MCF 10A (cell line): ENCODE results near the gene NUAK2. TPM values are rescaled to one million over a fixed set of nuclear protein-coding genes. Genes with fewer than 3 reads are reported as not detected.
"Not testable (repeated sequence)": the region's sequence is repeated elsewhere in the genome, so short reads cannot be mapped to it uniquely, and the experiment has no call there.

Experiments
- BruUV-seq: library from RNA; stranded (reverse); fragments of 400-500 nt; replicated peaks from 2 replicates; lab custom pipeline; 2021; lab: Mats Ljungman, UMichigan
- CTCF ChIA-PET: fragments of 300-600 bp; sonication (Branson Sonifier 250); formaldehyde crosslinking; extraction: SDS; loops from one replicate; lab custom pipeline; 2021; ENCODE audit warnings: antibody characterized with exemption, inconsistent platforms; lab: Yijun Ruan, JAX
- POLR2A ChIA-PET: fragments of 300-600, 350-650 bp; sonication (Branson Sonifier 250); formaldehyde crosslinking; extraction: SDS; loops from one replicate; lab custom pipeline; 2020; ENCODE audit warnings: antibody characterized with exemption, inconsistent platforms; lab: Yijun Ruan, JAX
- DNase-seq: peaks from one replicate; pipeline ENCODE4 v3.0.0-alpha.2; 2018; ENCODE audit not compliant: unreplicated experiment
- H3K27ac Mint-ChIP-seq: one replicate; pipeline ENCODE4 v1.8.0; 2022; ENCODE audit warnings: mild to moderate bottlenecking, low read depth, mixed read lengths; ENCODE audit not compliant: unreplicated experiment
- H3K27me3 Mint-ChIP-seq: one replicate; pipeline ENCODE4 v1.8.0; 2022; ENCODE audit warnings: mixed read lengths; ENCODE audit not compliant: insufficient read depth, unreplicated experiment
- H3K36me3 Mint-ChIP-seq: one replicate; pipeline ENCODE4 v1.8.0; 2022; ENCODE audit warnings: mild to moderate bottlenecking, moderate library complexity, mixed read lengths; ENCODE audit not compliant: insufficient read depth, unreplicated experiment
- H3K4me1 Mint-ChIP-seq: one replicate; pipeline ENCODE4 v1.8.0; 2022; ENCODE audit warnings: mixed read lengths; ENCODE audit not compliant: insufficient read depth, unreplicated experiment
- H3K4me3 Mint-ChIP-seq: one replicate; pipeline ENCODE4 v1.8.0; 2022; ENCODE audit warnings: mild to moderate bottlenecking, moderate library complexity, mixed read lengths; ENCODE audit not compliant: unreplicated experiment
- H3K9me3 Mint-ChIP-seq: one replicate; pipeline ENCODE4 v1.8.0; 2022; ENCODE audit warnings: mixed read lengths; ENCODE audit not compliant: unreplicated experiment
- intact Hi-C: fragments of 100-400 bp; cut with micrococcal nuclease; formaldehyde crosslinking; loops from 2 replicates; pipeline ENCODE4 v1.14.1; 2022
- total RNA-seq: library from RNA; stranded (reverse); gene quantifications from 2 replicates; pipeline ENCODE4 v1.2.3, GENCODE V29; 2022
- TF ChIP-seq, protein P1 (sequence below): fragments of 200-600 bp; IDR thresholded peaks from one replicate; pipeline ENCODE4 v1.8.0; 2022; ENCODE audit warnings: antibody characterized with exemption, mild to moderate bottlenecking; ENCODE audit not compliant: unreplicated experiment

Gene NUAK2
- total RNA-seq, 1 experiment from 2014 or later = 6.0 TPM

DNA sequence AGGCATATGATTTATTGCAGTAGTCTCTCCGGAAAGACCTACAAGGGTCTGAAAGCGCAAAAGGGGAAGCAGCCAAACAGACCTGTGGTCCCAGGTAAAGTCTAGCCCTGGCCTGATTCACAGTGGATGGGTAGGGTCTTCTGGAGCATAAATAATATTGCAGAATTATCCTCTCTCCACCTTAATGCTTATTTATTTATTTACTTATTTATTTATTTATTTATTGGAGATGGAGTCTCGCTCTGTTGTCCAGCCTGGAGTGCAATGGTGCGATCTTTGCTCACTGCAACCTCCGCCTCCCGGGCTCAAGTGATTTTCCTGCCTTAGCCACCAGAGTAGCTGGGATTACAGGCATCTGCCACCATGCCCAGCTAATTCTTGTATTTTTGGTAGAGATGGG, 46.9 kb upstream of the NUAK2 start:
- Mint-ChIP-seq H3K36me3 (no peaks in the 10 kb centered on the region), H3K4me1 (peaks cover 10% of the 10 kb centered on the region), H3K27ac (no peak overlapping the region), H3K4me3 (no peak overlapping the region), H3K9me3 (no peaks in the 10 kb centered on the region), H3K27me3 (no peaks in the 10 kb centered on the region)
- ChIA-PET POLR2A (interaction anchor here (0.6 to 1.1 kb wide), 3 partner anchors 10 to 146 kb away, joined by 3 to 4 read pairs (median 4); no protein-coding TSS in a partner anchor), CTCF (interaction anchor here (0.8 to 24.9 kb wide), 7 partner anchors 9 to 156 kb away, joined by 3 to 241 read pairs (median 7); partner anchors contain the start of gene KLHDC8A)
- intact Hi-C loops = no loop called here
- no peak for DNase-seq
- no TSS peak for BruUV-seq
- TF ChIP-seq, protein P1, sequence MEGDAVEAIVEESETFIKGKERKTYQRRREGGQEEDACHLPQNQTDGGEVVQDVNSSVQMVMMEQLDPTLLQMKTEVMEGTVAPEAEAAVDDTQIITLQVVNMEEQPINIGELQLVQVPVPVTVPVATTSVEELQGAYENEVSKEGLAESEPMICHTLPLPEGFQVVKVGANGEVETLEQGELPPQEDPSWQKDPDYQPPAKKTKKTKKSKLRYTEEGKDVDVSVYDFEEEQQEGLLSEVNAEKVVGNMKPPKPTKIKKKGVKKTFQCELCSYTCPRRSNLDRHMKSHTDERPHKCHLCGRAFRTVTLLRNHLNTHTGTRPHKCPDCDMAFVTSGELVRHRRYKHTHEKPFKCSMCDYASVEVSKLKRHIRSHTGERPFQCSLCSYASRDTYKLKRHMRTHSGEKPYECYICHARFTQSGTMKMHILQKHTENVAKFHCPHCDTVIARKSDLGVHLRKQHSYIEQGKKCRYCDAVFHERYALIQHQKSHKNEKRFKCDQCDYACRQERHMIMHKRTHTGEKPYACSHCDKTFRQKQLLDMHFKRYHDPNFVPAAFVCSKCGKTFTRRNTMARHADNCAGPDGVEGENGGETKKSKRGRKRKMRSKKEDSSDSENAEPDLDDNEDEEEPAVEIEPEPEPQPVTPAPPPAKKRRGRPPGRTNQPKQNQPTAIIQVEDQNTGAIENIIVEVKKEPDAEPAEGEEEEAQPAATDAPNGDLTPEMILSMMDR = no peak

DNA sequence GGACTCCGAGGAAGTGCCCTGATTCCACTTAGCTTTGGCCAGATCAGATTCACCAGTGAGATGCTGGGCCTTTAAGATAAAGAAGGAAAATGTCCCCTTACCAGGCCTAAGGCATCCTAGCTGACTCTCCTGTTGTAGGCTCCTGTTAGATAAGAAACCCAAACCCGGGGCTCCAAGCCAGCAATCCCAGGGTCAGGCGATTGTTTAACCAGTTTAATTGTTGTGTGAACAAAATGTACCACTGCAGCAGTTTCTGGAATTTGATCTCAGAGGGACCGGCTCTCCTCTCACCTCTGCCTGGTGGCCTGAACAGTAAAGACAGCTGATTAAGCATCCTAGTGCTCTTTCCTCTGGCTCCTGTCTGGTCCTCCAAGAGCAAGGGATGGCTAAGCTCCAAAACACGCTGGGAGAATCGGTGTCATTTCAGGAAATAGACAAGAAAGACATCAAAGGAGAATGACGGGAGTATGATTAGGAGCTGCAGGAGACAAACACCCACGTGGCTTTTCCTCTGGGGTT, 44.5 kb upstream of the NUAK2 start:
- ChIA-PET POLR2A (interaction anchor here (0.6 to 1.7 kb wide), 2 partner anchors 11 to 17 kb away, joined by 4 to 6 read pairs; no protein-coding TSS in a partner anchor), CTCF (interaction anchor here (0.8 to 16.6 kb wide), 7 partner anchors 10 to 121 kb away, joined by 3 to 241 read pairs (median 5); partner anchors contain the start of gene KLHDC8A)
- peaks cover 7% of the 10 kb centered on the region for H3K4me1 Mint-ChIP-seq
- no peak overlapping the region for H3K27ac Mint-ChIP-seq
- TF ChIP-seq, protein P1 = no peak
- no peak overlapping the region for H3K4me3 Mint-ChIP-seq
- H3K9me3 Mint-ChIP-seq = no peaks in the 10 kb centered on the region
- DNase-seq = peak; percentile 48
- intact Hi-C loops = no loop called here
- no peaks in the 10 kb centered on the region for H3K36me3 Mint-ChIP-seq
- BruUV-seq = no TSS peak
- H3K27me3 Mint-ChIP-seq = peaks cover 19% of the 10 kb centered on the region

DNA sequence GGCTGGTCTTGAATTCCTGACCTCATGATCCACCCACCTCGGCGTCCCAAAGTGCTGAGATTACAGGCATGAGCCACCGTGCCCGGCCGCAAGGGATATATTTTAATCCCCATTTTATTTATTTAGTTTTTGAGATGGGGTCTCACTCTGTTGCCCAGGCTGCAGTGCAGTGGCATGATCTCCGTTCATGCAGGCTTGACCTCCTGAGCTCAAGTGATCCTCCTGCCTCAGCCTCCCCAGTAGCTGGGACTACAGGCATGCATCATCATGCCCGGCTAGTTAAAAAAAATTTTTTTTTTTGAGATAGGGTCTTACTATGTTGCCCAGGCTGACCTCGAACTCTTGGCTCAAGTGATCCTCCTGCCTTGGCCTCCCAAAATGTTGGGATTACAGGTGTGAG, 43.5 kb upstream of the NUAK2 start:
- H3K9me3 Mint-ChIP-seq, BruUV-seq, H3K27ac Mint-ChIP-seq, DNase-seq, H3K4me3 Mint-ChIP-seq, H3K4me1 Mint-ChIP-seq, intact Hi-C loops, H3K36me3 Mint-ChIP-seq: not testable (repeated sequence)
- ChIA-PET CTCF (interaction anchor here (0.9 to 16.6 kb wide), 4 partner anchors 12 to 121 kb away, joined by 4 to 241 read pairs (median 5); partner anchors contain the start of gene KLHDC8A), POLR2A (interaction anchor here (0.7 to 1.7 kb wide), 4 partner anchors 9 to 18 kb away, joined by 3 to 6 read pairs (median 4); no protein-coding TSS in a partner anchor)
- peaks cover 28% of the 10 kb centered on the region for H3K27me3 Mint-ChIP-seq

DNA sequence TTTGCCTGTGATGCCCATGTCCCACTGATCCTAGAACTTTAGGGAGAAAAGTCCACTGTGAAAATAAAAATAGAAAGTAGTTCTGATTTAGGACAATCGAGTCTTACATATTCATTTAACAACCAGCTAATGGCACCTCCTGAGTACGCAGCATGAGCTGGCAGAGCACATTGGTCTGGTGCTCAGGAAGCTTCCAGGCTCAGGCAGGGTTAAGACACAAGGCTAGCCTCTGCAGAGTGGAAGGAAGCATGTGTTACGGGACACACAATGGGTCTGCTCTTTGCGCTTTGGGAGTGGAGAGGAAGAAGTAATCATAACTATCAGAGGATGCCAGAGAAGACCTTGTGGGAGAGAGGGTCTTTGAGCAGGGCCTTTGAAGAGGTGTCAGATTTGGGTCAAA, 39.3 kb upstream of the NUAK2 start:
- CTCF ChIA-PET = interaction anchor here (0.9 to 17.4 kb wide), 3 partner anchors 35 to 340 kb away, joined by 3 to 393 read pairs (median 4); no protein-coding TSS in a partner anchor
- TF ChIP-seq, protein P1 = no peak
- Mint-ChIP-seq H3K9me3 (no peaks in the 10 kb centered on the region), H3K27ac (no peak overlapping the region), H3K27me3 (peaks cover 58% of the 10 kb centered on the region), H3K36me3 (no peaks in the 10 kb centered on the region), H3K4me1 (peaks cover under 1% of the 10 kb centered on the region), H3K4me3 (no peak overlapping the region)
- no TSS peak for BruUV-seq
- POLR2A ChIA-PET = interaction anchor here (0.7 to 2.4 kb wide), 2 partner anchors 14 to 361 kb away, joined by 3 to 6 read pairs; no protein-coding TSS in a partner anchor
- no peak for DNase-seq
- intact Hi-C loops = no loop called here
